ENCODE measurements around the gene MTERF4. TPM values are rescaled to one million over a fixed set of nuclear protein-coding genes. Genes with fewer than 3 reads are reported as not detected.

Gene MTERF4, protein sequence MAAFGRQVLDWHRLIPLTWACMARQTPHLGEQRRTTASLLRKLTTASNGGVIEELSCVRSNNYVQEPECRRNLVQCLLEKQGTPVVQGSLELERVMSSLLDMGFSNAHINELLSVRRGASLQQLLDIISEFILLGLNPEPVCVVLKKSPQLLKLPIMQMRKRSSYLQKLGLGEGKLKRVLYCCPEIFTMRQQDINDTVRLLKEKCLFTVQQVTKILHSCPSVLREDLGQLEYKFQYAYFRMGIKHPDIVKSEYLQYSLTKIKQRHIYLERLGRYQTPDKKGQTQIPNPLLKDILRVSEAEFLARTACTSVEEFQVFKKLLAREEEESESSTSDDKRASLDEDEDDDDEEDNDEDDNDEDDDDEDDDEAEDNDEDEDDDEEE
- 10 to 100 TPM; 21.5 to 32.7 TPM for polyA plus RNA-seq

GRCh38 chr2:241102239-241102803 is at the start of gene MTERF4:
MTERF4 (minus strand) TSS chr2:241102287; CDS start chr2:241102273, 14 bp downstream.
- H3K36me3 ChIP-seq (ENCODE audit: control insufficient read depth in 2 of 2, insufficient read depth in 2 of 2, low read length in 1 of 2): peaks cover 0 to 11% of the 10 kb centered on the region in 2 donors
- peaks cover 0 to 5% of the 10 kb centered on the region in 2 donors for H3K4me1 ChIP-seq (ENCODE audit: control insufficient read depth in 2 of 2, insufficient read depth in 2 of 2, low read length in 1 of 2)
- no peaks in the 10 kb centered on the region for H3K27me3 ChIP-seq (ENCODE audit: control insufficient read depth in 1 of 2, insufficient read depth in 2 of 2, low read length in 2 of 2)
- peak within 1 kb of the TSS; percentile 89 to 96 for H3K27ac ChIP-seq (ENCODE audit: low read depth in 2 of 2, low read length in 1 of 2)
- H3K9me3 ChIP-seq (ENCODE audit: control insufficient read depth in 2 of 2, insufficient read depth in 1 of 2, low read depth in 1 of 2, low read length in 1 of 2): no peaks in the 10 kb centered on the region
- peak within 1 kb of the TSS; percentile 92 for H3K4me3 ChIP-seq (ENCODE audit: low read depth in 1 of 2, low read length in 2 of 2)
- 0 to 1% methylated on average over 53 to 56 of the region's 56 CpGs for WGBS, 2 donors

- Histone ChIP-seq H3K9me3 (ENCODE audit: control insufficient read depth in 2 of 2, insufficient read depth in 1 of 2, low read depth in 1 of 2, low read length in 1 of 2) (no peaks in the 10 kb centered on the region), H3K4me3 (ENCODE audit: low read depth in 1 of 2, low read length in 2 of 2) (peak overlapping the region; percentile 74 to 89)
- 7 to 9% methylated on average over 25 to 37 of the region's 37 CpGs for WGBS, 2 donors
Measured at GRCh38 chr2:241150660-241151530, 48.8 kb upstream of the MTERF4 start.

DNA sequence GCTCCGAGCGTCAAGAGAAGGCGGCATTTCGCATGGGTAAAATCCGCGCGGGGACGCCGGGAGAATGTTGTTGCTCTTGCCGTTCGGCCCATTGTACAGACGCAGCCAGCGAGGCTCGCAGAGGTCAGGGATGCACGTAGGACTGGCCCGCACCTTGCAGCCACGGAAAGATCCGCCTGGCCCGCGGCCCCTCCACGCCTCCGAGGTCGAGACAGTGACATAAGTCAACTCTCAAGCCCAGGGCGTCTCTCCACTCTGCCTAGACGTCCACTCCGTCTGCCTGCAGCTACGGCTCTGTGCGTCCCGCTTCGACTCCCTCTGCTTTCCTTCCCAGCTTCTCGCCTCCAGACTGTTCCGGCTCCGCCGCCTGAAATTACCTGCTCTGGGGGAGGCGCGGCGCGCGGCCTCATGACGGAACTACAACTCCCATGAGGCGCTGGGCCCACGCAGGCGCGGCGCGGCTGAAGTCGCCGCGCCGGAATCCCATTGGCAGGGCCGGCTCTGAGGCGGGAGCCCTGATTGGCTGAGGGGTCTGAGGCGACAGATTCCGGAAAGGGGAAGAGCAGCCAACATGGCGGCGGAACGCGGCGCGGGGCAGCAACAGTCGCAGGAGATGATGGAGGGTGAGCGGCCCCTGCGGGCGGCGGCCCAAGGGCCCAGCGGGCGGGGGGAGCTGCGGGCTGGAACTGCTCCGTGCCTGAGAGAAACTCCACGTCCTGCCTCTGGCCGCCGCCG is 48.0 kb upstream of the MTERF4 start, which contains the start of gene PPP1R7:
Gene PPP1R7 (plus strand): TSS at position 543 of the 735 bp plus-strand sequence. CDS start 29 bp downstream, at position 572.
- 0% methylated on average over 73 of the region's 73 CpGs for WGBS, 2 donors
- Histone ChIP-seq H3K9me3 (ENCODE audit: control insufficient read depth in 2 of 2, insufficient read depth in 1 of 2, low read depth in 1 of 2, low read length in 1 of 2) (no peaks in the 10 kb centered on the region), H3K27me3 (ENCODE audit: control insufficient read depth in 1 of 2, insufficient read depth in 2 of 2, low read length in 2 of 2) (no peaks in the 10 kb centered on the region), H3K27ac (ENCODE audit: low read depth in 2 of 2, low read length in 1 of 2) (peak within 1 kb of the TSS; percentile 79 to 83), H3K36me3 (ENCODE audit: control insufficient read depth in 2 of 2, insufficient read depth in 2 of 2, low read length in 1 of 2) (peaks cover 0 to 10% of the 10 kb centered on the region in 2 donors), H3K4me3 (ENCODE audit: low read depth in 1 of 2, low read length in 2 of 2) (peak within 1 kb of the TSS; percentile 74 to 89), H3K4me1 (ENCODE audit: control insufficient read depth in 2 of 2, insufficient read depth in 2 of 2, low read length in 1 of 2) (peaks cover 0 to 9% of the 10 kb centered on the region in 2 donors)

More at GRCh38 chr2:241150660-241151530, 48.8 kb upstream of the MTERF4 start:
- peaks cover 0 to 10% of the 10 kb centered on the region in 2 donors for H3K36me3 ChIP-seq (ENCODE audit: control insufficient read depth in 2 of 2, insufficient read depth in 2 of 2, low read length in 1 of 2)
- peak overlapping the region; percentile 72 to 79 for H3K27ac ChIP-seq (ENCODE audit: low read depth in 2 of 2, low read length in 1 of 2)
- no peaks in the 10 kb centered on the region for H3K27me3 ChIP-seq (ENCODE audit: control insufficient read depth in 1 of 2, insufficient read depth in 2 of 2, low read length in 2 of 2)
- H3K4me1 ChIP-seq (ENCODE audit: control insufficient read depth in 2 of 2, insufficient read depth in 2 of 2, low read length in 1 of 2): peaks cover 0 to 9% of the 10 kb centered on the region in 2 donors

DNA sequence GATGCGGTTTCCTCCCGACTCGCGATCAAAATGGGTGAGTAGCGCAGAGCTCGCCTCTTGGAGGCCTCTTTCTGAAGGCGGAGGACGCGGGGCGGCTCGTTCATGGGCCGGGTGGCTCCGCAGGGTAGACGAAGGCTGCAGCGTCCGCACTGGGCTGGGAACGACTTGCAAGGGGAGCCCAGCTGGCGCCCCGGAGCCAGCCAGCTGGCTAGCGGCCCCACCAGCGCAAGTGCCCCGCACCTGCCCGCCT is 47.5 kb upstream of the MTERF4 start:
- peak overlapping the region; percentile 74 to 86 for H3K4me3 ChIP-seq (ENCODE audit: low read depth in 1 of 2, low read length in 2 of 2)
- peak overlapping the region; percentile 69 to 83 for H3K27ac ChIP-seq (ENCODE audit: low read depth in 2 of 2, low read length in 1 of 2)
- peaks cover 0 to 9% of the 10 kb centered on the region in 2 donors for H3K4me1 ChIP-seq (ENCODE audit: control insufficient read depth in 2 of 2, insufficient read depth in 2 of 2, low read length in 1 of 2)
- H3K27me3 ChIP-seq (ENCODE audit: control insufficient read depth in 1 of 2, insufficient read depth in 2 of 2, low read length in 2 of 2): no peaks in the 10 kb centered on the region
- peaks cover 0 to 7% of the 10 kb centered on the region in 2 donors for H3K36me3 ChIP-seq (ENCODE audit: control insufficient read depth in 2 of 2, insufficient read depth in 2 of 2, low read length in 1 of 2)
- 0 to 1% methylated on average over 23 of the region's 23 CpGs for WGBS, 2 donors
- no peaks in the 10 kb centered on the region for H3K9me3 ChIP-seq (ENCODE audit: control insufficient read depth in 2 of 2, insufficient read depth in 1 of 2, low read depth in 1 of 2, low read length in 1 of 2)

DNA sequence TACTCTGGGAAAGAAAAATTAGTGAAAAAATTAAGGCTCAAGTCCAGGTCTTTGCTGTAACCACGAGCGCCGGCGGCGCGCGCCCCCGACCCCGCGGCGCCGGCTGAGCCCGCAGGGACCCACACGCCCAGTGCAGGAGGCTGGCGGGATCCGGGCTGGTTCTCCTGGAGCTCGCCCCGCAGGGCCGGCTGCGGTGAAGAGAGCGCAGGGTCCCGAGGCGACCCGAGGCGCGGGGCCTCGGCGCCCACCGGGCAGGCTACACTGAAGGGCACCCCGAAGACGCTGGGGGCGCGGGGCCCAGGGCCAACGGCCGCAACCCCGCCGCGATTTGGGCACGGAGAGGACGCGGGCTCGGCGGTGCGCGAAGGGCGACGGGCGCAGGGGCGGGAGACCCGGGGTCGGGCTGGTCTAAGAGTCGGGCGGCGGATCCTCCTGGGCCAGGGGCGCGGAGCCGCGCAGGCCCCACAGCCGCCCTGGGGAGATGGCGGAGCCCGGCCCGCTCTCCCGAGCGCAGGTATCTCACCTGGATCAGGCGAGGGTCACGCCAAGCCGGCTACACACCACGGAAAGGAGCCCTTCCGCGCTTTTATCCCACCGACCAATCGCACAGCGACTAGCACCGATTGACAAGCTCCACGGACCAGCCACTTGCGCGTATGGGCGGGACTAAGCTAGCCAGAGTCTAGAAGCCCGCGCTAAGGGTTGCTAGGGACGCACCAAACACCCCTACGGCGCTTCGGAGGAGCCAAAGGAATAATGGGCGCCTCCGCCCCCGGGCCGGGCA is 47.0 kb upstream of the MTERF4 start, which contains the start of gene PASK:
Gene PASK (minus strand): TSS at position 582 of the 784 bp plus-strand sequence. CDS start 6,440 bp downstream, outside the sequence.
- no peaks in the 10 kb centered on the region for H3K27me3 ChIP-seq (ENCODE audit: control insufficient read depth in 1 of 2, insufficient read depth in 2 of 2, low read length in 2 of 2)
- H3K9me3 ChIP-seq (ENCODE audit: control insufficient read depth in 2 of 2, insufficient read depth in 1 of 2, low read depth in 1 of 2, low read length in 1 of 2): no peaks in the 10 kb centered on the region
- peak within 1 kb of the TSS; percentile 74 to 89 for H3K4me3 ChIP-seq (ENCODE audit: low read depth in 1 of 2, low read length in 2 of 2)
- peaks cover 0 to 9% of the 10 kb centered on the region in 2 donors for H3K4me1 ChIP-seq (ENCODE audit: control insufficient read depth in 2 of 2, insufficient read depth in 2 of 2, low read length in 1 of 2)
- H3K27ac ChIP-seq (ENCODE audit: low read depth in 2 of 2, low read length in 1 of 2): peak within 1 kb of the TSS; percentile 79 to 83
- H3K36me3 ChIP-seq (ENCODE audit: control insufficient read depth in 2 of 2, insufficient read depth in 2 of 2, low read length in 1 of 2): peaks cover 0 to 7% of the 10 kb centered on the region in 2 donors
- 0% methylated on average over 77 to 88 of the region's 88 CpGs for WGBS, 2 donors

GRCh38 chr2:241148239-241148638 is 46.2 kb upstream of the MTERF4 start:
- Histone ChIP-seq H3K4me3 (ENCODE audit: low read depth in 1 of 2, low read length in 2 of 2) (peak overlapping the region in 1 of 2 donors; percentile 74), H3K27ac (ENCODE audit: low read depth in 2 of 2, low read length in 1 of 2) (no peak overlapping the region), H3K9me3 (ENCODE audit: control insufficient read depth in 2 of 2, insufficient read depth in 1 of 2, low read depth in 1 of 2, low read length in 1 of 2) (no peaks in the 10 kb centered on the region), H3K4me1 (ENCODE audit: control insufficient read depth in 2 of 2, insufficient read depth in 2 of 2, low read length in 1 of 2) (peaks cover 0 to 9% of the 10 kb centered on the region in 2 donors), H3K27me3 (ENCODE audit: control insufficient read depth in 1 of 2, insufficient read depth in 2 of 2, low read length in 2 of 2) (no peaks in the 10 kb centered on the region), H3K36me3 (ENCODE audit: control insufficient read depth in 2 of 2, insufficient read depth in 2 of 2, low read length in 1 of 2) (peaks cover 0 to 2% of the 10 kb centered on the region in 2 donors)
- 84 to 90% methylated on average over 4 of the region's 4 CpGs for WGBS, 2 donors

GRCh38 chr2:241147336-241147735 is 45.2 kb upstream of the MTERF4 start:
- WGBS, 2 donors: 97 to 98% methylated on average over 3 of the region's 3 CpGs

DNA sequence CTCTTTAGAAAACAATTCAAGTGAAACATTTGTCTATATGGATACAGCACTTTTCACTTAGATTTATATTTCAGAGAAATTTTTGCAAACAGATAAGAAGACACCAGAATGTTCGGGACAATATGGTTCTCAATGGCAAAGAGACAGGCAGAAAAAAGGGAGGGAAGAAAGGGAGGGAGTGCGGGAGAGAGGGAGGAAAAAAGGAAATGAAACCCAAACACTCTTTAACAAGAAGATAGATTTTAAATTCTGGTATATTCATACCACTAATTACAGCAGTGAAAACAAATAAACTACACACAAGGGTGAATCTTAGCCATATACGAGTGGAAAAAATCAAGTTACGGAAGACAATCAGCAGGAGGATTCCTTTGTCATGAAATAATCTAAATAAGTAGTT is 44.2 kb upstream of the MTERF4 start:
- peaks cover 0 to 6% of the 10 kb centered on the region in 2 donors for H3K4me1 ChIP-seq (ENCODE audit: control insufficient read depth in 2 of 2, insufficient read depth in 2 of 2, low read length in 1 of 2)
- no peak overlapping the region for H3K27ac ChIP-seq (ENCODE audit: low read depth in 2 of 2, low read length in 1 of 2)
- 76 to 80% methylated on average over 4 of the region's 4 CpGs for WGBS, 2 donors
- no peak overlapping the region for H3K4me3 ChIP-seq (ENCODE audit: low read depth in 1 of 2, low read length in 2 of 2)
- no peaks in the 10 kb centered on the region for H3K27me3 ChIP-seq (ENCODE audit: control insufficient read depth in 1 of 2, insufficient read depth in 2 of 2, low read length in 2 of 2)
- H3K9me3 ChIP-seq (ENCODE audit: control insufficient read depth in 2 of 2, insufficient read depth in 1 of 2, low read depth in 1 of 2, low read length in 1 of 2): no peaks in the 10 kb centered on the region
- no peaks in the 10 kb centered on the region for H3K36me3 ChIP-seq (ENCODE audit: control insufficient read depth in 2 of 2, insufficient read depth in 2 of 2, low read length in 1 of 2)

More at GRCh38 chr2:241147336-241147735, 45.2 kb upstream of the MTERF4 start:
- H3K4me3 ChIP-seq (ENCODE audit: low read depth in 1 of 2, low read length in 2 of 2): no peak overlapping the region
- H3K4me1 ChIP-seq (ENCODE audit: control insufficient read depth in 2 of 2, insufficient read depth in 2 of 2, low read length in 1 of 2): peaks cover 0 to 9% of the 10 kb centered on the region in 2 donors
- H3K27me3 ChIP-seq (ENCODE audit: control insufficient read depth in 1 of 2, insufficient read depth in 2 of 2, low read length in 2 of 2): no peaks in the 10 kb centered on the region
- no peaks in the 10 kb centered on the region for H3K36me3 ChIP-seq (ENCODE audit: control insufficient read depth in 2 of 2, insufficient read depth in 2 of 2, low read length in 1 of 2)
- H3K27ac ChIP-seq (ENCODE audit: low read depth in 2 of 2, low read length in 1 of 2): no peak overlapping the region
- no peaks in the 10 kb centered on the region for H3K9me3 ChIP-seq (ENCODE audit: control insufficient read depth in 2 of 2, insufficient read depth in 1 of 2, low read depth in 1 of 2, low read length in 1 of 2)

All from esophagus (tissue), 2 donors.